IPS-NIHi7 (cell line): ENCODE measurements around the gene MLLT1.
A peak's percentile ranks its signal among the peaks of the same experiment; 100 is the strongest.

Source experiments
- DNase-seq: peaks from one replicate; pipeline ENCODE4 v3.0.0; 2012; ENCODE audit warnings: mixed read lengths; ENCODE audit errors: extremely low spot score

MLLT1 gene

GRCh38 chr19:6210721-6211600 is 68.8 kb downstream of the MLLT1 start:
- no peak for DNase-seq

GRCh38 chr19:6210091-6210490 is 69.7 kb downstream of the MLLT1 start:
- no peak for DNase-seq

GRCh38 chr19:6209680-6210079 is 70.1 kb downstream of the MLLT1 start:
- no peak for DNase-seq

GRCh38 chr19:6209233-6209632 is 70.5 kb downstream of the MLLT1 start:
- DNase-seq: no peak

- DNase-seq: no peak
Observed at GRCh38 chr19:6204866-6205723, 74.7 kb downstream of the MLLT1 start.

- no peak for DNase-seq
Observed at GRCh38 chr19:6204212-6204611, 75.6 kb downstream of the MLLT1 start.

- DNase-seq: peak; percentile 100
Observed at GRCh38 chr19:6199240-6199994, 80.4 kb downstream of the MLLT1 start.

GRCh38 chr19:6198896-6199239 is 80.9 kb downstream of the MLLT1 start:
- no peak for DNase-seq

GRCh38 chr19:6196361-6196760 is 83.4 kb downstream of the MLLT1 start:
- DNase-seq: no peak

GRCh38 chr19:6188811-6189210 is 91.0 kb downstream of the MLLT1 start:
- DNase-seq: no peak

- DNase-seq: no peak
Observed at GRCh38 chr19:6187374-6187773, 92.4 kb downstream of the MLLT1 start.

- no peak for DNase-seq
Observed at GRCh38 chr19:6185835-6186834, 93.6 kb downstream of the MLLT1 start.

- DNase-seq: no peak
Observed at GRCh38 chr19:6185093-6185834, 94.5 kb downstream of the MLLT1 start.

GRCh38 chr19:6181119-6181518 is 98.7 kb downstream of the MLLT1 start:
- no peak for DNase-seq

- DNase-seq: no peak
Observed at GRCh38 chr19:6173190-6173589, 106.6 kb downstream of the MLLT1 start.

GRCh38 chr19:6172074-6172863 is 107.5 kb downstream of the MLLT1 start:
- DNase-seq: no peak

- DNase-seq: no peak
Observed at GRCh38 chr19:6167115-6167514, 112.7 kb downstream of the MLLT1 start.

- DNase-seq: no peak
Observed at GRCh38 chr19:6164906-6165531, 114.8 kb downstream of the MLLT1 start.
